ENCODE measurements around the gene CCR6. TPM values are rescaled to one million over a fixed set of nuclear protein-coding genes. Genes with fewer than 3 reads are reported as not detected.
A peak's percentile ranks its signal among the peaks of the same experiment; 100 is the strongest.

CCR6 gene
- total and polyA plus RNA-seq, 7 donors: 0.01 to 0.05 TPM; not detected in 5

- Histone ChIP-seq H3K4me3 (no peak overlapping the region), H3K9me3 (no peaks in the 10 kb centered on the region), H3K27me3 (ENCODE audit: insufficient read depth in 3 of 3, low read length in 2 of 3) (peaks cover 0 to 1% (median 0%) of the 10 kb centered on the region in 3 donors), H3K27ac (no peak overlapping the region), H3K4me1 (no peaks in the 10 kb centered on the region), H3K36me3 (ENCODE audit: insufficient read depth in 1 of 2, low read depth in 1 of 2) (no peaks in the 10 kb centered on the region)
- TF ChIP-seq, protein P1, sequence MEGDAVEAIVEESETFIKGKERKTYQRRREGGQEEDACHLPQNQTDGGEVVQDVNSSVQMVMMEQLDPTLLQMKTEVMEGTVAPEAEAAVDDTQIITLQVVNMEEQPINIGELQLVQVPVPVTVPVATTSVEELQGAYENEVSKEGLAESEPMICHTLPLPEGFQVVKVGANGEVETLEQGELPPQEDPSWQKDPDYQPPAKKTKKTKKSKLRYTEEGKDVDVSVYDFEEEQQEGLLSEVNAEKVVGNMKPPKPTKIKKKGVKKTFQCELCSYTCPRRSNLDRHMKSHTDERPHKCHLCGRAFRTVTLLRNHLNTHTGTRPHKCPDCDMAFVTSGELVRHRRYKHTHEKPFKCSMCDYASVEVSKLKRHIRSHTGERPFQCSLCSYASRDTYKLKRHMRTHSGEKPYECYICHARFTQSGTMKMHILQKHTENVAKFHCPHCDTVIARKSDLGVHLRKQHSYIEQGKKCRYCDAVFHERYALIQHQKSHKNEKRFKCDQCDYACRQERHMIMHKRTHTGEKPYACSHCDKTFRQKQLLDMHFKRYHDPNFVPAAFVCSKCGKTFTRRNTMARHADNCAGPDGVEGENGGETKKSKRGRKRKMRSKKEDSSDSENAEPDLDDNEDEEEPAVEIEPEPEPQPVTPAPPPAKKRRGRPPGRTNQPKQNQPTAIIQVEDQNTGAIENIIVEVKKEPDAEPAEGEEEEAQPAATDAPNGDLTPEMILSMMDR (IDR thresholded peaks at IDR 0.05): no peak
- DNase-seq (no peak), ATAC-seq (no peak)
- 71 to 80% (median 77%) methylated on average over 16 of the region's 16 CpGs for WGBS, 3 donors
- intact Hi-C loops (cut with DNase I): no loop called here
These were observed 31.7 kb upstream of the CCR6 start for GRCh38 chr6:167091026-167091804.

DNA sequence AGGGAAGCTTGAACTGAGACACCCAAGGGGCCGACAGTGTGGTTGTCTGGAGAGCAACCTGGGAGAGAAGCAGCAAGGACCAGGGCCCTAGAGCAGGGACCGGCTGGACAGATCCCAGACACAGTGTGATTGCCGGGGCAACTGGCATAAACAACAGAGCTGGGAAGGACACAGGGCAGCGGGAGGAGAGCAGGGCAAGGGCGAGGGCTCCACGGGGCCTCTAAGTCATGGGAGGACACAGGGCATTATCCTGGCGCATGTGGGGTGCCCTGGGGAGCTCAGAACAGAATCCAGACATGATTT is 31.1 kb upstream of the CCR6 start:
- intact Hi-C loops (cut with DNase I): no loop called here
- H3K4me3 ChIP-seq: no peak overlapping the region
- 26 to 42% (median 38%) methylated on average over 6 to 7 of the region's 7 CpGs for WGBS, 3 donors
- H3K27ac ChIP-seq: no peak overlapping the region
- TF ChIP-seq, protein P1 (IDR thresholded peaks at IDR 0.05): no peak
- H3K27me3 ChIP-seq (ENCODE audit: insufficient read depth in 3 of 3, low read length in 2 of 3): peaks cover 0 to 1% (median 0%) of the 10 kb centered on the region in 3 donors
- H3K4me1 ChIP-seq: no peaks in the 10 kb centered on the region
- DNase-seq: no peak
- H3K9me3 ChIP-seq: no peaks in the 10 kb centered on the region
- H3K36me3 ChIP-seq (ENCODE audit: insufficient read depth in 1 of 2, low read depth in 1 of 2): no peaks in the 10 kb centered on the region
- ATAC-seq: no peak

- Histone ChIP-seq H3K36me3 (ENCODE audit: insufficient read depth in 1 of 2, low read depth in 1 of 2) (no peaks in the 10 kb centered on the region), H3K4me1 (no peaks in the 10 kb centered on the region), H3K9me3 (no peaks in the 10 kb centered on the region), H3K27me3 (ENCODE audit: insufficient read depth in 3 of 3, low read length in 2 of 3) (peaks cover 0 to 1% (median 0%) of the 10 kb centered on the region in 3 donors), H3K4me3 (no peak overlapping the region), H3K27ac (no peak overlapping the region)
- no peak for ATAC-seq
- WGBS, 3 donors: 67 to 83% (median 79%) methylated on average over 16 of the region's 16 CpGs
- intact Hi-C loops (cut with DNase I): no loop called here
- DNase-seq: no peak
- TF ChIP-seq, protein P1 (IDR thresholded peaks at IDR 0.05): no peak
These were observed 30.1 kb upstream of the CCR6 start for GRCh38 chr6:167092672-167093339.

- Histone ChIP-seq H3K9me3 (no peaks in the 10 kb centered on the region), H3K27ac (no peak overlapping the region), H3K27me3 (ENCODE audit: insufficient read depth in 3 of 3, low read length in 2 of 3) (peaks cover 0 to 1% (median 0%) of the 10 kb centered on the region in 3 donors), H3K4me1 (no peaks in the 10 kb centered on the region), H3K4me3 (peak overlapping the region; percentile 36), H3K36me3 (ENCODE audit: insufficient read depth in 1 of 2, low read depth in 1 of 2) (no peaks in the 10 kb centered on the region)
- TF ChIP-seq, protein P1 (IDR thresholded peaks at IDR 0.05): no peak
- ATAC-seq (no peak), DNase-seq (no peak)
- 88 to 91% (median 89%) methylated on average over 20 of the region's 20 CpGs for WGBS, 3 donors
- intact Hi-C loops (cut with DNase I): no loop called here
These were observed 29.4 kb upstream of the CCR6 start for GRCh38 chr6:167093406-167093921.
